GM21619 (cell line): ENCODE measurements around the gene ADCK1.
"Not testable (repeated sequence)": the region's sequence is repeated elsewhere in the genome, so short reads cannot be mapped to it uniquely, and the experiment has no call there.

Experiments
- ATAC-seq: cut with Tn5 transposase; IDR thresholded peaks from one replicate; pipeline ENCODE4 v1.9.1; 2021; ENCODE audit not compliant: unreplicated experiment

Gene ADCK1

DNA sequence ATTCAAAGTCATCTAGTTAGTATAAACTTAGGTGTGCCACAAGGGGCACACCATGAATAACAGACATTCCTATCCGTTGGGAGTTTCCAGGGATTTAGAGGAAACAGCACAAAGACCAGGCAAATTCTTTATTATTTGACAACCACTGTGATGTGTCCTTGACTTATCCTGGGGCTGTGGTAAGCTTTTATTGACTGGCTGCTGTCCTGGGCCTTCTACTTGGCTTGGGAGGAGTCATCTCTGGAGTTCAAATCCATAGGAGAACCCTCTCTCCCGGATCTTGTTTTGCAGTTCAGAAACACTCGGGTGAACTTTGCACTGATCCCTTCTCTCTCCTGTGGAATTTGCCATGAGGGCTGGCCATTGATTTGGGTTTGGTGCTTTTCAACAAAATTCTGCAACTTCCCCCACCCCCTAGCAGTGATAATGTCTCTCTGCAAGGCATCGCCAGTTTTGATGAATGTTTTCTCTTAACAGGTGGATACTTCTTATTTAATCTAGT, 136.3 kb downstream of the ADCK1 start:
- no peak for ATAC-seq

GRCh38 chr14:77947372-77947771, 147.5 kb downstream of the ADCK1 start:
- no peak for ATAC-seq

DNA sequence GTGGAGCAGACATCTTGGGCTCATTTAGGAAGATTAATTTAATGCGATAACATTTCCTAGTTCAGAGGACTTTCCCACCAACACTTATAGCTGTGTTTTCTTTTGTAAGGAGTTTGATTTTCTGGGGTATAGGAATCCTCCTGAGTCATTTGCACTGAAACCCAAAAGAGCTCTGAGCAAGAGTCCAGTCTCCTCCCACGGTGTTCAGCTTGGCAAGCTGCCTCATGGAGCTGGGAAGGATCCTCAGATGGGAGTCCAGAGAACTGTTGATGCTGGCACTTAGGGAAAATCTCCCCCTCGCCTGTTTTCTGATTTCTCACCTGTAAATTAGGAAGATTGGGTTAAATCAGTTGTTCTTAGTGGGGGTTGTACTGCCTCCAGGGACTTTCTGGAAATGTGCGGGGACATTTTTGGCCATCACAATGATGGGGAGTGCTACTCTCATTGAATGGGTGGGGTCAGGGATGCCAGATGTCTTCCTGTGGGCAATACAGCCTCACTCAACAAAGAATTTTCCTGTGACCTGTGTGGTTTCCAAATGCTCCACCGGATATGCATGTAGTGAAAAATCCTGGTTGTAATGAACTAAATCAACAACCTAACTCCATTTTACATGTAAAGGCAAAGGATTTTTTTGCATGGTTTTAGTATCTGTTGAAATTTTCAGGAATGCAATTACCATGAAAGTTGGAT, 150.6 kb downstream of the ADCK1 start:
- no peak for ATAC-seq

GRCh38 chr14:77955816-77956484, 156.0 kb downstream of the ADCK1 start:
- no peak for ATAC-seq

DNA sequence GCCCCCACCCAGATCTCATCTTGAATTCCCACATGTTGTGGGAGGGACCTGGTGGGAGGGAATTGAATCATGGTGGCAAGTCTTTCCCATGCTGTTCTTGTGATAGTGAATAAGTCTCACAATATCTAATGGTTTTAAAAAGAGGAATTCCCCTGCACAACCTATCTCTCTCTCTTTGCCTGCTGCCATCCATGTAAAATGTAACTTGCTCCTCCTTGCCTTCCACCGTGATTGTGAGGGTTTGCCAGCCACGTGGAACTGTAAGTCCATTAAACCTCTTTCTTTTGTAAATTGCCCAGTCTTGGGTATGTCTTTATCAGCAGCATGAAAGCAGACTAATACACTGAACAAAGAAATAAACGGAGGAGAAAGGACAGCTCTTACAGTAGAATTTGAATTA, 159.8 kb downstream of the ADCK1 start:
- ATAC-seq = not testable (repeated sequence)

GRCh38 chr14:77961847-77962580, 162.1 kb downstream of the ADCK1 start:
- no peak for ATAC-seq

GRCh38 chr14:77962731-77963520, 163.0 kb downstream of the ADCK1 start:
- ATAC-seq = no peak

GRCh38 chr14:77964586-77964985, 164.7 kb downstream of the ADCK1 start:
- ATAC-seq = no peak

DNA sequence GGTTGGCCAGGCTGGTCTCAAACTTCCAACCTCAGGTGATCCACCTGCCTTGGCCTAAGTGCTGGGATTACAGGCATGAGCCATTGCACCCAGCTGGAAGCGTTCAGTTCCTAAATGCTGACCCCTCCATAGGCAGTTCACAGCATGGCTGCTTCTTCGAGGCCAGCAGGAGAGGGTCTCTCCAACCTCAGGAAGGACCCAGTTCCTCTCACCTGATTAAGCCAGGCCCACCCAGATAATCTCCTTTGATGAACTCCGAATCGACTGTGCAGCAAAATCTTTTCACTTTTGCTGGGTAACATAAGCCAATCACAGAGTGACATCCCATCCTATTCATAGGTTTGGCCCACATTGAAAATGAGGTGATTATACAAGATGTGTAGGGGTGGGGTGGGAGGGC, 165.1 kb downstream of the ADCK1 start:
- ATAC-seq = no peak

DNA sequence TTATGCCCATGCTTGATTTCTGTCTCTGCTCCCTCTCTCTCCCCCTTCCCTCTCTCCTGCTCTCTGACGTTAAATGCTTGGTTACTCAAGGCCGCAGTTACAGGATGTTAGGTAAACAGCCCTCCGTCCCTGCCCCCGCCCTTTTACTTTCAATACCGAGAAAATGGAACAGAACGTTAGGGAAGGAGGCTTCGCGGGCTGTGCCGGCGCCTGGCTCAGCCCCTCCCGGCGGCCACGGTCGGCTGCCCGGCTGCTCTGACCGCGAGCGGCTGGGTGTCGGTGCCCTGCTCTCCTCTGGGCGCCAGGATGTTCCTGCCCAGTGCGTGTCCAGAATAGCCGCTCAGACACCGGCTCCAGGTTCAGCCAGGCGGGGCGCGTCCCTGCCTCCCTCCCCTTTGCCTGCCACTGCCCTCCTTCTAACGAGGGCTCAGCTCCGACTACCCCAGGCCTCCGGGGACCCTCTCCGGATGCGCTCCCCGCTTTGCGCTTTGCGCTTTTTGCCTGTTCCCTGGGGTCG, 166.1 kb downstream of the ADCK1 start:
- ATAC-seq = peak; percentile 82

- ATAC-seq = no peak
Measured at GRCh38 chr14:77967110-77967509, 167.2 kb downstream of the ADCK1 start.

DNA sequence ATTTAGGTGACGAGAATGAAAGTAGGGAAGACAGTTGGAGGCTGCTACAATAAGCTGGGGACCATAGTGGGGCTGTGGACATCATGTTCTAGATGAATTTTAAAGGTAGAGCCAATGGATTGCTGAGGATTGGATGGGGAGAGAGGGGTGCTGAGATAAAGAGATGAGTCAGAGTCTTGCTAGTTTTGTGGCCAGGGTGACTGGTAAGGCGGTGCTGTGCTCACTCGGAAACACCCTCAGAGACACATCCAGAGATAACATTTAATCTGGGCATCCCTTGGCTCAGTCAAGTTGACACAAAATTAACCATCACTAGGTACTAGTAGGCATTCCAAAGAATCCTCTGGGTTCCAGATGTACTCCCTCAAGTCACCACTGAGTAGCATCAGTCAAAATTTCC, 170.7 kb downstream of the ADCK1 start:
- no peak for ATAC-seq

- ATAC-seq = no peak
Measured at GRCh38 chr14:77973246-77973645, 173.3 kb downstream of the ADCK1 start.

DNA sequence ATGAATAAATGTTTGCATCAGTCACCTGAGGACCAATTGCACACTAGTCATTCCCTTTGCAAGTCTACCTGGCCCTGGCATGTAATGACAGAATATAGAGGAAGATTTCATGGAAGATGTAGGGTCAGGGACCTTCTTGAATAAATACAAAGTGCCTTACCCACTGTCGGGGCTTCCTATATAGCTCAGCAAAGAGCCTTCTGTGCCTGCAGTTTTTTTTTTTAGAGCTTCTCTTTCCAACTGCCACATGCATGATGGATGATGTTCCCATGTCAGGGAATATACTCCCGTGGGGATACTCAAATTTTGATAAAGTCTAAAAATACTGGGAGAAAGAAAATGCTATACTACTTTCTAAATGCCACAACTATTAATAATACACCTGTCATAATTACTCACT, 176.7 kb downstream of the ADCK1 start:
- ATAC-seq = no peak

DNA sequence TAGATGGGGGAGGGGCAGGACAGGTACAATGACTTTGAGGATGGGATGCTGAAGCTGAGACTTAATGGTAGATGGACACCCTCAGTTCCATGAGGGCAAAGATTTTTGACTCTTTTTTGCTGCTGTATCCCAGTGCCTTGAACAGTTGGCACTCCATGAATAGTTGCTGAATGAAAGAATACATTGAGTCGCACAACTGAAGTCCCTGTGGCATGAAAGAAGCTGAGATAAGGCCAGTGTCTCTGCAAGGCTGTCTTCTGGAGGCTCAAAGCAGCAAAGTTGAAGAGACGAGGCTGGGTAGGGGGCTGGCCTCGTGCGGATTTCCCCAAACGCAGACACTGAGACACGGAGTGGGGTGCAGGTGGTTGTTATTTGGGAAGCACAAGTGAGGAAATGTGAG, 179.3 kb downstream of the ADCK1 start:
- no peak for ATAC-seq

DNA sequence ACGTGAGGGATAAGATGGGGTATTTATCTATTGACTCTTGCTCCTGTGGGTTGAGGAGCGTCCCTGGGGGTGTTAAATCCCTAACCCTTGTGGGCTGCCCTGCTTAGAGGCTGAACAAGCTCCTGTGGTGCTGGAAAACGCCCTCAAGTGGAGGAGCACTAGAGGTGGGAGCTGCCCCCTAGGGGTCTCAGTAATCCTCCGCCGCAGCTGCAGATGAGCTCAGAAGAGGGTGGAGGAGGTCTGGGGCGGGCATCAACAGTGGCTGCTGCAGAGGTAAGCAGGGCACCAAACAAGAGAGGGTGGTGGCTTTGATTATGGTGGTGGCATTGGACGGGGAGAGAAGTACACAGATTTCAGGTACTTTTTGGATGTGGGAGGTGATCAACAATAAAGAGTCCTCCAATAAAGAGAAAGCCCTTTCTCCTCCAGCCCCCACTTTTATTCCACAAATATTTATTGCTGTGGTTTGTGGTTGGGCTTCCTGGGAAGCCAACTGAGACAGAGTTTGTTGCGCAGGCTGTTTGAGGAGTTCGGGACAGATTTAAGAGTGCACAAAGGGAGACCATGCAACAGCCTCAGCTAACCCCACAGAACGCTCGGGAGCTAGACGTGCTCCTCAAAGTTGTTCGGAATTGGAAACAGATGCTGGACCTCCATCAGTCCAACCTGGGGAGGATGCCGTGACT, 179.9 kb downstream of the ADCK1 start:
- ATAC-seq = no peak

DNA sequence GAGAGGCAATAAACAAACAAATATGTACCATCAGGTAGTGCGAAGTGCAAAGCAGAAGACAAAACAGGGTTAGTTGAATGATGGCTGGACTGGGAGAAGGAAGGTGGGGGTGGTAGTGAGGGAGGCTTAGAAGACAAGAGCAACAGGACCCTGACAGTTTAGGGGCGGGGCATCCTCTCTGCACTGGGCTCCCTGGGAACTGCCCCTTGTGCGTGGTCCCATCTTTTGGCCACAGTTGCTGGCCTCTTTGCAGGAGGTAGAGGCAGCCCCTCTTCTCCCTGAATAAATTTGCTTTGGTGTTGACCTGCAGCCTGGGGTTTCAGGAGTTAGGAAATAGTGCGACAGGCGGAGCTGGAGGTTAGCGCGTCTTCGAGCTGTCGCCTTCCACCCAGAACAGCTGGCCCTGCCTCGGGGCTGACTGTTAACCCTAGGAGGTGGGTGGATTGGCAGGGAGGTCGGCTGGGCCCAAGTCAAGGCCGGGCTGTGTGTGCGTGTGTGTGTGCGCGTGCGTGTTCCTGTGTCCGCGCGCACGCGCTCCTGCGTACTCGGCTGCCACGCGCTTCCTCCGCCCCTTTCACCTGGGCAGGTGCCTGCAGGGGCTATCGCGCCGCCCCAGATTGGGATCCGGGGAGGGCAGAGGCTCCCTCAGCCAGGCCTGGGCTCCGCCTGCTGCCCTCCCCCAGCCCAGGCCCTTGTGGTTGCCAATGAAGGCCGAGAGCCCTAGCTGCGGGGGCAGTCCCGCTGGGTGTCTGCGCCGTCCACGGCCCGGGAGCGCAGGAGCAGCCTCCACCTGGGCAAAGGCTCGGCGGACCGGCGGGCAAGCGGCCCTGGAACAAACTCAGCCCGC, 180.8 kb downstream of the ADCK1 start:
- ATAC-seq = no peak
